GM19455 (cell line): Measurements from ENCODE around the gene EHF.
A peak's percentile ranks its signal among the peaks of the same experiment; 100 is the strongest.

Experiments
- ATAC-seq: cut with Tn5 transposase; IDR thresholded peaks from one replicate; pipeline ENCODE4 v1.9.1; 2021; ENCODE audit not compliant: unreplicated experiment

The EHF gene

DNA sequence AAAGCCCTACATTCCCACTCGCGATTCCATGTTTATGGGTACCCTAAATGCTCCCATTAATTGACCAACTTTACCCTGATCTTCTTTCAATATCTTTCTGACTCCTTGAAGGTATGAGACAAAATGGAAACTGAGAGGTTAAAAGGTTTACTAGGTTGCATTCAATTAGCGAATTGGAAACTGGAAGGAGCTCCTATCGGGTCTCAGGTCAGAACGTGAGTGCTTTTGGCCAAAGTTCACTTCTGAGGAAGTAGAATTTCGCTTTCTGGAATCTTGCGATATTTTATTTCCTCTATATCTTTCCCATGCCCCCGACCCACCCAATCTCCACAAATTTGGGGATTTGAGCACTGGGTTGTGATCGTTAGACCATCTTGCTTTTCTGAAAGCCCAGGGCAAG lies 2.6 kb downstream of the EHF start:
- peak; percentile 42 for ATAC-seq

DNA sequence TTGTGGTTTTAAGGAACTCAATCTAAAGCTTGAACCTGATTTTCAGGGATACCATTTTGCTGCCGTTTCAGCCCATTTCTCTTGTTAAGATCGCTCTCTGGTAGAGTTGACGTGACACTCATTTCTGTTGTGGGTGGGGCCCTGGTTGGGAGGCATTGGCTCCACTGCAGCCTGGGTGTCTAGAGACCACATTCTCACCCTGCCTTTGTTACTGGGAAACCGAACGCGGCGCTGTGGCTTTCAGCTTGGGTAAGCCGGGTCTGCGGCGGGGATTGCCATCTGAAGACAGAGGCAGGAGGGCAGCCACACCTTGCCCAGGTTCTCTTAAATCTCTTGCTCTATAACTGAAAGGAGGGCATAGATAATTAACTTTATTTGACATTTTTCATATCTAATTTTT lies 3.2 kb downstream of the EHF start:
- peak; percentile 83 for ATAC-seq

DNA sequence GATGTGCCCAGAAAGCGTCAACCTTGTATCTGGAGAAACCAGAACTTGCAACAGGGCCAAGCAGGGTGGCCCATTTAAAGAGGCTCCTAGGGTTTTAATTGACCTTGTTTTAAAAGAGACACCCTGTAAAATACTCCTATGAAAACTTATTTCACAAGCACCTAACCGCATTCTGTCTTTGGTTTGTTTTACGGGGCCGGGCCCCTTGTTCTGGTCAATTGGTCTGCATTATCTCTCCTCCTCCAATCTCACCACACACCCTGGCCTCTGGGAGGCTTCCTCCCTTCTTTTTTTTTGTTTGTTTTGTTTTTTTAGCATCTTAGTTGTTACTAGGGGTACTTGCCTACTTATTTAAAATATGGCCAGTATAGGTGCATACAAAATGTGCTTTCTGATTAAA lies 4.7 kb downstream of the EHF start:
- no peak for ATAC-seq

DNA sequence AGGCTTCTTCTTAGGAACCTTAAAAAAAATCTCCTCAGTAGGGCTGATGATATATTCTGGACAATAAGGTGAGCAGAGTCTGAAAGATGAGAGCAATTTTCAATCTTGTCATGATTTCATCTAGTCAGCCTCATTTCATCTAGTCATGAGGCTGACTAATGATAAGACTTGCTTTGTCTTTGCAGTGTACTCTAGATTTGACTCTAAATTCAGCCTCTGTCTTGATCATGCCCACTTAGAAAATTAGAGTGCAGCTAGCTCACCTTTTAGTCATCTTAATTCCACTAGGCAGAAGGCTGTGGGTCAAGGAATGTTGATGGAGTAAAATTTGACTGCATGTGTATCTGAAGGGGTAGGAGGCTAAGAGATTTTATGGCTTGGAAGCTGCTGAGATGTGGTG lies 5.5 kb downstream of the EHF start:
- no peak for ATAC-seq

DNA sequence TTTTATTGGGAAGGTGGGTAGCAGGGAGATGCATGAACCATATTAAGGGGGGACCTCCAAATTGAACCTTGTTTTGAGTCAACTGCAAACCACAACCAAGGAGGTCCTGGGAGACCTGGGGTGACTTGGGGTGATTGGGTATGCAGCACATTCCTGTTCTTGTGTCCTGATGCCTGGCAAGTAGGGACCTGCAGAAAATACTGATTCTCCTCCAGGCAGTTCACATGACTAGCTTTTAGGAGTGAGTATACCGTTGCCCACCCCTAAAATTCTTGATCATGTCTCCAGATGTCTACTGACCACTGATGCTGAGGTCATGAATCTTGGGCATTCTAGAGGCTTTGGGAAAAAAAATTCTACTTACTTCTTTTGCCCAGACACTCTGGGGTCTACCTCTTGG lies 6.3 kb downstream of the EHF start:
- no peak for ATAC-seq

DNA sequence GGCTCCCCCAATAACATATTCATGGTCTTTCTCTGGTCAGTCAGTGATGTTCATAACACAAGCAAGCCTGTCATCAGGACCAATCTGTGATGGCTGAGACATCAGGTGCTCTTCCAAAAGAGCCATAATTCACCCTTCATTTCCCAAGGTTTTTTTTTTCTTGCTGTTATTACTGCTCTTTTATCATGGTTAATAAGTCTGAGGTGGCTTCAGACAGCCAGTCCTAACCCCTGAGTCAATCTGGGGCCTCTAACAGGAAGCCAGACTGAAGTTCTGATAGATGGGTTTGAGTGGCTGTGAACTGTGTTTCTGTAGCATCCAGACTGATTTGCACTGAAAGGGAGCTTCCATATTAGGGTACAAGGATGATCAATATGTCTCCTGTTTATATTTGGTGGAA lies 8.8 kb downstream of the EHF start:
- no peak for ATAC-seq

DNA sequence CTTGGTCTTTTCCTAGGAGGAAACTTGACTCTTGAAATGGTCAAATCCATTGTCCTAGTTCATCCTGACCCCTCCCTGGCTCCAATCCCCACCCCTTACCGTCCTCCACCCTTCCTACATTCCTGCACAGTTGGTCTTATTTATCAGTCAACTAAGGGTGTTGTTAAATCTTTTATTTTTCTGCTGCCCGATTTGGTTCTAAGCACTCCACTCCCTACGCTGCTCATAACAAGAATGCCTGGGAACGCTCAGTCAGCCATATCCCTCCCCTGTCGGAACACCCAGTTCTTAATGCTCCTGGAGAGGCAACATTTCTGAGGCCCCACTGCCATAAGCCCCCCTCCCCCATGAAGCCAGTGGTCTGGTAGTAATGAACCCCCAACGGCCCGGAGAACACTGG lies 9.7 kb downstream of the EHF start:
- ATAC-seq: no peak

DNA sequence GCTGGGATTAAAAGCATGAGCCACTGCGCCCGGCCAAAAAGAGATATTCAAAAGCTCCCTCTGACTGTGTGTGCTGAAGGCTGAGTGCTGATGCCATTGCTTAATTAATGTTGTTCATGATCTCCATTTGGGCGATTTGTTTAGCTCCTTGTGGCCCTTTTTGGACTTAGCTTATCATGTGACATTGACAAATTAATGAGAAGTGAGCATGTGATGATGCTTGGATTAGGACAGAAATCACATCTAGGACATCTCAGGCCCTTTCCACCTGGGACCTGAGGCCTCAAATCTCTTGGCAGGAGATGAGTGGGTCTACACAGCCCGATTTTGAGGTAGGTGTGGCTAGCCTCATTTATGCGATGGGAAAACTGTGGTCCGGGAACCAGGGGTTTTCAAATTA lies 10.4 kb downstream of the EHF start:
- no peak for ATAC-seq

DNA sequence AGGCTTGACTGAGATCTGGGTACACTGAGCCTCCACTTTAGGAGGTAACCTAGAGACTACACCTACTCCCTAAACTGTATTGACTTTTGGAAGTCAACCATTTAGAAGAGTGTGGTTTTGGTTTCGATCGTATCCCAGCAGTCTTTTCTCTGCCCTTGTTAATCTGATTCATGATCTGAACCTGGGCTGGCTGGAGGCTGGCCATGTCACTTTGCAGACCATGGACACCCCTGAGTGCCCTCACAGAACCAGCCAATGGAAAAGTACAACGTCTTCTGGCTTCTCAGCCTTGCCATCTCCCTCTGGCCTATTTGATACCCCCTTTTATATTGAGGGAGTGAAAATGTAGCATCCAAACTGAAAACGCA lies 10.8 kb downstream of the EHF start:
- no peak for ATAC-seq

DNA sequence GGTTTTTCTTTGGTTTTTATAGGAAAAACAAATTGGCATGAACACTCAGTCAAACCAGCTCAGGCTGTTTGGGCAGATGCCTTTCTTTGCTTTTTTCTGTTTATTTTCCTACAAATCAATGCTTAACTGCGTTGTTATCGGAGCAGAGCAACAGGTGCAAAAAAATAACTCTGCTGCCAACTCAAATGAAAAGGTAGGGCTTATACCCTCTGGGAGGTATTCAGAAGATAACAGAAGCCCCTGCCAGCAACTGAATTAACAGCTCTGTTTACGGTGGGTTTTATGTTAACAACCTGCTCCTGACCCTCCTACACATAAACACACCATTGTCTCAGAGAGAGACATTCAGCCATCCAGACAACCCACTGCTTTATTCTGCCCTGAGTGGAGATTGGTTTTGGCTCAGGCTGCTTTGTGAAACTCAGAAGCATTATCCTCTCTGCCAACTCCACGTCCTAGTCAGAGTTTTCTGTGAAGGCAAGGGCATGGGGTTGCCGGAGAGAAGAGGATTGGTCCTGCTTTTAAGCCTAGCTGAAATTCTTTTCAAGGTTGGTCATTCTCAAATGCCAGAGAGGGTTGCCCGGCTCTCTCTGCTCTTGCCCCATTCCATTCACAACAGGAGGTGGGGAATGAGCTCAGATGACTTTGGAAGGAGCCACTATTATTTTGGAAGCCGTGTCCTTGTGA lies 11.4 kb downstream of the EHF start:
- ATAC-seq: no peak

DNA sequence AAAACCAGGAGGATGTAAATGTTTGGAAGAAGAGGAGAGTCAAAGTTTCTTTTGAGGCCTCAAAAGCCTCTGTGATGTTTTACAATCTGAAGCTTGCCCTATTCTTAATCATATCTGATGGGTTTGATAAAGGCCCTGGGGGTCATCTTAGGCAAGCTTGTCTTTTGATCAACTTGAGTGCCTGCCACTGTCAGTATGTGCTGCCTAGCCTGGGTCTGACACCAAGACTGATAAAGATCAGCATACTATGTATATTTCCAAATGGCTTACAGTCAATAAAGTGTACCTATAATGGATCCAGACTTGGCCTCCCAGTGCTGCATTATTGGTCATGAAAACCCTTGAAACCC lies 12.7 kb downstream of the EHF start:
- no peak for ATAC-seq

DNA sequence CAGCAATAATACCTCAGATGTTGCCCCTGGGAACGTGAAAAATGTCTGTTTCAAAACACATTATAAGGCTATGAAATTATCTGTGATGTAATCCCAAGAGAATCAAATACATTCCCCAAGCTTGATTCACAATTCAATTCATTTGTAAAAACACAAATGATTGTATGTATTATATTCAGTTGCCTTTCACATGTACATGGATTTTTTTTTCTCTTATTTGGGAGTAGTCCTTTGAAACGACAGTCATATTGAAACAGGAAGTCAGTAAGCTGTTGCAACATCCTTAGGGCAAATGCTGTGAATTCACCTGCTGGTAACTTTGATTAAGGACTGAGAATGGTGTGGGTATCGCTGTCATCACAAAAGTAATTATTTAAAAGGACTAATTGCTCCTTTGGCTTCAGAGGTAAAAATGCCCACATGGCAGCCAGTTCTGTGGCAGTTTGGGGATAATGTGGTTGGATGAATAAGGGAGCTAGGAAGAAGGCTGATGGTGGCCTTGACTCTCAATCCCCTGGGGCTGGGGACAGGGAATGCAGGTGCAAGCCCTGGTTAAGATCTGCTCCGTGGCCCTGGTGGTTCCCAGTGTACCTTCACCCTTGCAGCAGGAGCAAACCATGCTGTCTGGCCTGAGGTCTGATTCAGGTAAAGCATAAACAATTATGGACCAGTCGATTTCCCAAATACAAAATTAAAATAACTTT lies 13.2 kb downstream of the EHF start:
- ATAC-seq: no peak

DNA sequence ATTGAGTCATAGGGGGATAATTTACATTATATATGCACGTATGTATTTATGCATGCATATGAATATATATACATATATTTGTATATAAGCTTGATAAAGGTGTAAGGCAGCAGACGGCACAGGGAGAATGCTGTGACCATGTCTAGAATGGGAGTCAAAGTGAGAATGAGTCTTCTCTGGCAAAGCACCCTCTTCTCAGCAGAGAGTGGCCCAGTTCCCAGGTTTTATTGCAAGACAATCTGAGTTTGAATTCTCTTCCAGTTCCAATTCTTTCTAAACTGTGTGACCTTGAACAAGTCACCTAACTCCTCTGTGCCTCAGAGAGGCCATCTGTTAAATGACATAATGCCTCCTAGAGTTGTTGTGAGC lies 13.8 kb downstream of the EHF start:
- no peak for ATAC-seq

DNA sequence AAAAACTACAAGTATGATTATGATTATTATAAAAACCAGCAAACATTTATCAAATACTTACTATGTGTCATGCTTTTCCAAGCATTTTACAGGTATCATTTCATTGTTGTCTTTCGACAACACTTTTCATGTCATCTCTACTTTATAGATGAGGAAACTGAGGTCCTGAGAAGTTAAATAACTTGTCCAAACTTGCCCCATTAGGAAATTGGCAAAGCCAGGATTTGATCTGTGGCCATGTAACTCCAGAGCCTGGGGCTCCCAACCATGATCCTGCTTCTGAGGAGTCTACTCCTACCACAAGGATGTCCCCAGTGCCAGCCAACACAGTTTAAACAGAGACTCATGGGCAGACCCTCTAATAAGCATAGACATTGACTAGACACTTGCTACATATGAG lies 15.2 kb downstream of the EHF start:
- no peak for ATAC-seq

DNA sequence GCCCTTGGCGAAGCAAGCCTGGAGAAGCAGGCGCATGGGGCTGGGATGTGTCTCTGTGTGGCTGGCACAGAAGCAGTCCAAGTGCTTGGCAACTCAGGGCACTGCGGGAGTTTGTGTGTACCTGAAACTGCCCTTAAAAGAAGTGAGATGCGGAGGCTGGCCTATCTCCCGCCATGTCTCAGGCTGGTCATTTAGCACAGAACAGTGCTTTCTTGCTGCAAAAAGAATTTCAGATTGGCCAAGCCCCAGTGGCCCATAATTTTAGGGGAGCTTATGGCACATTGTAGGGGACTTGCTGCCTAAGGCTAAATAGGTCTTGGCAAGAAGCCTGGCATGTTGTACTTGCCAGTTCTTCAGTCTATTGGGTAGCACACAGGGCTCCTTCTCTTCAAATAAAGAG lies 16.4 kb downstream of the EHF start:
- no peak for ATAC-seq

DNA sequence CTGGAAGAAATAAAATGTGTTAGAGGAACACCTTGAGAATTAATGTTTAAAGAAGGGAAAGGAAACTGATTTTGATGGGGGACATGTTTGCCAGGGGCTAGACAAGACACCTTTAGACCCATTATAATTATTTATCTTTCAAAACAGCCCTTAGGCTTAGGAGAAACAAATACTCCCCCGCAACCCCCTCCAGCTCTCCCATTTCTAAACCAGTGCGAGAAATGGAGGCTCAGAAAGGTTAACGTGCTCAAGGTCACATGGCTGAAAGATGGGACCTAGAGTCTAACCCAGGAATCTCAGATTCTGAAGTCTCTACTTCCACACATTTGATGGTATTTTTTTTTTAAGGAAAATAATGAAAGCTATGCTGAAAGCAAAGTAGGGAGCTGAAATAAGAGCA lies 18.0 kb downstream of the EHF start:
- ATAC-seq: no peak

DNA sequence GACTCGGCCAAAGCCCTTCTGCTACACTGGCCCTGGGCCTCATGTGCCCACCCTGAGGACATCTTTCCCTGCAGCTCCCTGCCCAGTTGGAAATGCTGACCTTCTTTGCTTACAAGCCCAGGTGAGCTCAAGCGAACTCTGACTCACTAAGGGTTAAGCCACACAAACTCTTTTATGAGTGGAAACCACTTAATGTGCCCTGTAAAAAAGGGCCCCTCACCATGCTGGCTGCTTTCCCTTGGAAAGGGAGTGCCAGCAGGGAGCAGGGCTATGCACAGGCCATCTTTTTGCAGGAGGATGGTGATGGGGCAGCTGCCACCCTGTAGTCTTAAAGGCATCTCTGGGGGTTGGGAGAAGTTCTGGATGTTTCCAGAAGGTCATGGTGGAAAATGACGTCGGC lies 18.7 kb downstream of the EHF start:
- no peak for ATAC-seq

DNA sequence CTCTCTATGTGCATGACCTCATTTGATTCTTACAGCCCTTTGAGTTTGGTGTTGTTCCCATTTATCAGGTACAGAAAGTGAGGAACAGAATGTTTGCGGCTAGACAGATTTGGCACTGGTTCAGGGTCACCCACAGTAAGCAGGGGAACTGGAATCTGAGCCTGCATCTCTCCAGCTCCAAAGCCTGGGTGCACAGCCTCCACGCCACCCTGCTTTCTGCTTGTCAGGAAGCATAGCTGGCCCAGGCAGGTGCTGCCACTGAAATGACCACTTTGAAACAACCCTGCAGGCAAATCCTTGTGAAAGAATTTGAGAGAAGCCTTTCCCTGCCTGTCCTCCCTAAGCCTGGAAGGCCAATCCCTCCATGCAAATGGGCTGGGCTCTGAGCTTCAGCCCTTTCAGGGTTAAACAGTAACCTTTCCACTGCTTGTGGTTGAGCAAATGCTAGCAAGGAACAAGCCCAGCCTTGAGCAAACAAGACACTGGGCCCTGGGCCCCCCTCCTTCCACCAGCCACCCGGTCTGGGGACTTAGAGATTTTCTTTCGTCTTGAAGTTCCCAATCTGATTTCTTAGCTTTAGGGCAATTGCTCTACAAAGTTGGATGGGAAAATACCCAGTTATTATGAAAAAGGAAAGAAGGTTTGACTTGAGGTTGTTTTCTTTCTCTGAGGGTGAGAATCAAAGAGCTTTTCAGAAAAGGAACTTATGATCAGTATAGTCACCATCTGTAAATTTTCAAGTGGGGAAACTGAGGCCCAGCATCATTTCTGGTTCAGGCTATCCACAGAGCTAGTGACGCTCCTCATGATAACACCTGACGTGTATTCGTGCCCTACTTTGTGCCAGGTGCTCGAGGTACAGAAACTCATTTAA lies 19.4 kb downstream of the EHF start:
- no peak for ATAC-seq

DNA sequence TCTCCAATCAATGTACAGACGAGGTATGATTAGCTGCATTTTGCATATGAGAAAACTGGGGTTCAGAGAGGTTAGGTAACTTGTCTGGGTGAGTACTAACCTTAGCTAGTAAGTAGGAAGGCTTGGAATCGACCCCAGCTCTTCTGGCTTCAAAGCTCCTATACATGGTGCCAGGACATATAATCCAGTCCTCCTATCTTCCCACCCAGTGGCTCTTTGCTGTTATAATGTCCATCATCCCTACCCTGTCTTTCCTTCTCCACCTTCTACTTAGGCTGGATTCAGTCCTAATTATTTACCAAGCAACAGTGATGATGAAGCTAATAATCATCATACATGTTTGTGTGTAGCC lies 20.0 kb downstream of the EHF start:
- no peak for ATAC-seq

DNA sequence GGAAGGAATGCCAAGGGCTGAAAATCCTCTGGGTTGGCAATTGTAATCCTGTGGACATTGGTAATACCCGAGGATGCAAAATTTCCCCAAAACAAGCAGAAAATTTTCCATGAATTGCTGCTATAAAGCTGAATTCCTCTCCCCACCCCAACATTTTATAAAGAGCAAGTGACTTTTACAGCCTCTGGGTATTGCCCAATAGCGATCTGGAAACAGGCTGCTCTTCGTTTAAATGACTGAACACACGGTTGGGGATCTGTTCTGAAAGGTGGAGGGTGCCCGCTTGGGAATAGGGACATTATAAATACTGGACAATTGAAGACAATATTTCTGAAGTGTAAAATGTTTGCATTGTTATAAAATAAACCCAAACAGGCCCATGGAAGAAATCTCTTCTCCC lies 20.6 kb downstream of the EHF start:
- no peak for ATAC-seq

DNA sequence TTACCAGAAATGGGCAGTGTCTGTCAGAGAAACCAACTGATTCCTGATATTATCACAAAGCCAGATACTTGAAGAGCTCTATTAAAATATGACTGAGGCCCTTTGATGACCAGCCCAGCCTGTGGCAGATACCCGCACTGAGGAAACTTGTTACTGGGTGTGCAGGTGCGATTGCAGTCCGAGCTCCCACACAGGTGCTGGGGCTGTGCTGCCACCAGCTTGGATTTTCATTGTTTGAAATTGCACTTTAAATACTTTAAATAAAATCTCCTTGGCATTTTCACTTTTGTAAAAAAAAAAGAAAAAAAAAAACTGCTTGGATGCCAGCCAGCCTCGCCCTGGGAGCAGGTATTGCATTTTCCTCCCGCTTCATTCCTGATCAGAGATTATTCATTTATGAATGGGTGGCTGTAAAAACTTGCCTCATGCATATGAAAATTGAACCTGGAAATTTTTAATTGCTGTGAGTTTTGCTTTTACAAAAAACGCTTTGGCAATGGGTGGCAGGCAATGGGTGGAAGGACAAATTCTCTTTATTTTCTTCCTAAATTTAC lies 21.2 kb downstream of the EHF start:
- ATAC-seq: no peak

DNA sequence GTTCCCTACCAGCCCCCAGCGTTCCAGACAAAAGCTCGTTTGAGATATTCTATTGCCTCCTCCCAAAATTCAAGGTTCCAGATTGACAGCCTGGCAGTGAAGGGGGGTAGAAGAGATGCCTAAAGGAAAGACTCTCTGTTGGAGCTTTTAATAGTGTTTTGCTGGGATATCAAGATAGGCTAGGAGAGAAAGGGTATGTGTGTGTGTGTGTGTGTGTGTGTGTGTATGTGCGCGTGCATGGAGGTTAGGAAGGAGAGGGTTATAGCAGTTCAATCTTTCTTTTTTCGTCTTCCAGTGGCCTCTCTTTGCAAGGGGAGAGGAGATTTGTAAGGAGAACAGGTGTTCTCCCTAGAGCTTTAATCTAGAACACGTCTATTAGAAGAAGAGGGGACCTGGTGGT lies 22.0 kb downstream of the EHF start:
- ATAC-seq: no peak
